OCI-LY3 (cell line): ENCODE results near the gene MMD.

ENCODE experiments used
- EZH2phosphoT487 ChIP-seq: fragments of 200-600 bp; shearing (Covaris generic); IDR thresholded peaks from 2 replicates; pipeline ENCODE4 v1.6.1; 2018; ENCODE audit warnings: antibody characterized with exemption, mixed run types, low read depth
- TF ChIP-seq, protein P1 (sequence below): fragments of 200-600, 300-600 bp; sonication (generic); IDR thresholded peaks from 2 replicates; pipeline ENCODE4 v1.5.1; 2014; ENCODE audit warnings: antibody characterized with exemption, low read length, low read depth

DNA sequence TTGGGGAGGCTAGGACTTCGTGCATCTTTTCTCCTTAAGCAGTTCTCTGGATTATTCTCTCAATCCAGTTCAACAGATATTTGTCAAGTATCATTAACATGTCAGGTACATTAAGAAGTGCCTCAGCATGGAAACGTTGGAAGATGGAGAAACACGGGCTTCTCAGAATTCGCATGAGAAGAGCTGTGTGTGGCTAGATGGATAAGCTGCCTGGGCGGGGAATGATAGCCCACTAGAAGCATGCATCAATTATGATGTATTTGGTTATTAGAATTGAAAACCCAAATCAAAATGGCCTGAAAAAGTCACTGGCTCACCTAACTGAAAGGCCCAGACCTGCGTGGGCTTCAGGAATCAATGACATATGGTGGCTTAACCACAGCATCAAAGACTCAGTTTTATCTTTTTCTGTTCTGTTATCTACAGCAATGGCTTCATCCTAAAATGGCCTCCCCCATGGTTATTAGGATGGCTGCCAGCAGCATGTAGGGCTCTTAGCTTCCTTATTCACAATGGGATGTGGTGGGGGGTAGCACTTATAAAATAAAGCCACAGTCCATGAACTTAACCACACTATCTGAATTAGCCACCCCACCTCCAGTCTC, 43.9 kb downstream of the MMD start:
- TF ChIP-seq, protein P1, sequence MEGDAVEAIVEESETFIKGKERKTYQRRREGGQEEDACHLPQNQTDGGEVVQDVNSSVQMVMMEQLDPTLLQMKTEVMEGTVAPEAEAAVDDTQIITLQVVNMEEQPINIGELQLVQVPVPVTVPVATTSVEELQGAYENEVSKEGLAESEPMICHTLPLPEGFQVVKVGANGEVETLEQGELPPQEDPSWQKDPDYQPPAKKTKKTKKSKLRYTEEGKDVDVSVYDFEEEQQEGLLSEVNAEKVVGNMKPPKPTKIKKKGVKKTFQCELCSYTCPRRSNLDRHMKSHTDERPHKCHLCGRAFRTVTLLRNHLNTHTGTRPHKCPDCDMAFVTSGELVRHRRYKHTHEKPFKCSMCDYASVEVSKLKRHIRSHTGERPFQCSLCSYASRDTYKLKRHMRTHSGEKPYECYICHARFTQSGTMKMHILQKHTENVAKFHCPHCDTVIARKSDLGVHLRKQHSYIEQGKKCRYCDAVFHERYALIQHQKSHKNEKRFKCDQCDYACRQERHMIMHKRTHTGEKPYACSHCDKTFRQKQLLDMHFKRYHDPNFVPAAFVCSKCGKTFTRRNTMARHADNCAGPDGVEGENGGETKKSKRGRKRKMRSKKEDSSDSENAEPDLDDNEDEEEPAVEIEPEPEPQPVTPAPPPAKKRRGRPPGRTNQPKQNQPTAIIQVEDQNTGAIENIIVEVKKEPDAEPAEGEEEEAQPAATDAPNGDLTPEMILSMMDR, result no peak
- TF ChIP-seq EZH2phosphoT487, result no peak
